SU-DHL-6 (cell line): Measurements from ENCODE around the gene TSHR.

Experiments
- H2AFZ ChIP-seq: fragments of 200-600 bp; sonication (generic); 2 replicates; pipeline ENCODE4 v1.6.1; 2014; ENCODE audit warnings: low read depth, mild to moderate bottlenecking, moderate library complexity, mixed read lengths, antibody characterized with exemption, low read length; ENCODE audit not compliant: severe bottlenecking
- H3F3A ChIP-seq: fragments of 200-600 bp; shearing (Covaris generic); 2 replicates; pipeline ENCODE4 v1.6.0; 2016; ENCODE audit warnings: antibody characterized with exemption, mild to moderate bottlenecking; ENCODE audit not compliant: insufficient read depth
- H3K27ac ChIP-seq: fragments of 200-600 bp; sonication (generic); 2 replicates; pipeline ENCODE4 v1.5.1; 2016; ENCODE audit warnings: low read depth, mild to moderate bottlenecking, low read length, moderate library complexity, mixed read lengths
- H3K27me3 ChIP-seq: fragments of 200-600 bp; sonication (generic), shearing (Covaris generic); 2 replicates; pipeline ENCODE4 v1.6.0; 2014; ENCODE audit warnings: mild to moderate bottlenecking, low read length
- H3K36me3 ChIP-seq: fragments of 200-600 bp; sonication (generic); 2 replicates; pipeline ENCODE4 v1.6.1; 2014; ENCODE audit warnings: mild to moderate bottlenecking, low read length, mixed read lengths
- H3K4me2 ChIP-seq: fragments of 300-600, 200-600 bp; shearing (Covaris generic), sonication (generic); 2 replicates; pipeline ENCODE4 v1.6.0; 2014; ENCODE audit warnings: low read length, low read depth, mild to moderate bottlenecking; ENCODE audit not compliant: poor library complexity, severe bottlenecking
- H3K4me3 ChIP-seq: fragments of 200-600 bp; sonication (generic); 2 replicates; pipeline ENCODE4 v1.5.1; 2014; ENCODE audit warnings: antibody characterized with exemption, low read length, mild to moderate bottlenecking, mixed read lengths; ENCODE audit not compliant: insufficient read depth, poor library complexity, severe bottlenecking
- H3K79me2 ChIP-seq: fragments of 200-600 bp; sonication (generic); 2 replicates; pipeline ENCODE4 v1.6.1; 2014; ENCODE audit warnings: mild to moderate bottlenecking, low read length, moderate library complexity; ENCODE audit not compliant: insufficient read depth
- H3K9ac ChIP-seq: fragments of 200-600 bp; sonication (generic); 2 replicates; pipeline ENCODE4 v1.7.0; 2014; ENCODE audit warnings: mild to moderate bottlenecking, low read length
- H3K9me2 ChIP-seq: fragments of 200-600 bp; sonication (generic); replicated peaks from 2 replicates; pipeline ENCODE4 v1.6.1; 2014; ENCODE audit warnings: low read length; ENCODE audit not compliant: insufficient read depth
- H3K9me3 ChIP-seq: fragments of 200-600 bp; sonication (generic); 2 replicates; pipeline ENCODE4 v1.6.1; 2014; ENCODE audit warnings: low read length, mixed read lengths; ENCODE audit not compliant: insufficient read depth
- H4K20me1 ChIP-seq: fragments of 200-600 bp; sonication (generic); 2 replicates; pipeline ENCODE4 v1.6.1; 2014; ENCODE audit warnings: low read depth, mild to moderate bottlenecking, antibody characterized with exemption, low read length, moderate library complexity, mixed read lengths
- EZH2phosphoT487 ChIP-seq: fragments of 200-600 bp; sonication (generic), shearing (Covaris generic); conservative IDR thresholded peaks from 2 replicates; pipeline ENCODE4 v1.6.1; 2018; ENCODE audit warnings: mild to moderate bottlenecking, antibody characterized with exemption, low read length, moderate library complexity, mixed read lengths
- TF ChIP-seq, protein P1 (sequence below): fragments of 200-600 bp; sonication (generic); IDR thresholded peaks from one replicate; pipeline ENCODE4 v1.5.1; 2017; ENCODE audit warnings: antibody characterized with exemption, mild to moderate bottlenecking, low read length, moderate library complexity; ENCODE audit not compliant: insufficient read depth, poor library complexity, severe bottlenecking

The TSHR gene

DNA sequence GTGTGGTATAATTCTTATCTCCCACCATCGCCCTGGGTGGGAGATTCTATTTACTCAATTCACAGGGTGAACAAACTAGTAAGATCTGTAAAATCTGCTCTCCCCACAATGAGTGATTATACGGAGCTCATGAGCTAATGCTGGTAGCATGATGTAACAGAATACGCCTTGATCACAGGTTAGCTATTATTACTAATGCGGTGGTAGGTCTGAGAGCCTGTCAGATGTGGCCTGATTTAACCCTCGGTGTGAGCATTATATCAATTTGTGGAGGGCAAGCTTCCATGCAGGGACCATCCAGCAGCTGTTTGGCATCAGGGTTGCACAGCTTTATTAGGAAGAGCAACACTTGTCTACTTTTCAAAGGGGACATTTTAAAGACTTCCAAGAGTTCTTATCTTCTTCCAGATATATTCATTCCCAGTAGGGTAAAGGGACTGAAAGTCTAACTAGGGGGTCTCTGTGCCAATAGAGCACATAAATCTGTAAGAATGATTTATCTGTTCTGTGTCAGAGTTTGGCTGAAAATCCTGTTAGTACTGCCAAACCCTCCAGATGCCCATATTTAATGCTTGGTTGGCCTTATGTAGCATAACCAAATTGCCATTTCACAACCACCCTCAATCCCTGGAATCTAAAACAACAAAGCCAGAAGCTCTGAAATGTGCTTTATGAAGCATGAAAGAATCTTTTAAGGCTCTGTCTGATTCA lies 18.7 kb downstream of the TSHR start:
- Histone ChIP-seq H3K27ac (no peak overlapping the region), H3F3A (no peaks in the 10 kb centered on the region), H2AFZ (no peak overlapping the region), H3K79me2 (no peaks in the 10 kb centered on the region), H3K9ac (no peak overlapping the region), H3K27me3 (no peaks in the 10 kb centered on the region), H3K4me2 (no peak overlapping the region), H3K9me2 (no peaks in the 10 kb centered on the region), H3K36me3 (no peaks in the 10 kb centered on the region), H4K20me1 (no peaks in the 10 kb centered on the region), H3K4me3 (no peak overlapping the region), H3K9me3 (no peaks in the 10 kb centered on the region)
- TF ChIP-seq EZH2phosphoT487, result no peak
- TF ChIP-seq, protein P1, sequence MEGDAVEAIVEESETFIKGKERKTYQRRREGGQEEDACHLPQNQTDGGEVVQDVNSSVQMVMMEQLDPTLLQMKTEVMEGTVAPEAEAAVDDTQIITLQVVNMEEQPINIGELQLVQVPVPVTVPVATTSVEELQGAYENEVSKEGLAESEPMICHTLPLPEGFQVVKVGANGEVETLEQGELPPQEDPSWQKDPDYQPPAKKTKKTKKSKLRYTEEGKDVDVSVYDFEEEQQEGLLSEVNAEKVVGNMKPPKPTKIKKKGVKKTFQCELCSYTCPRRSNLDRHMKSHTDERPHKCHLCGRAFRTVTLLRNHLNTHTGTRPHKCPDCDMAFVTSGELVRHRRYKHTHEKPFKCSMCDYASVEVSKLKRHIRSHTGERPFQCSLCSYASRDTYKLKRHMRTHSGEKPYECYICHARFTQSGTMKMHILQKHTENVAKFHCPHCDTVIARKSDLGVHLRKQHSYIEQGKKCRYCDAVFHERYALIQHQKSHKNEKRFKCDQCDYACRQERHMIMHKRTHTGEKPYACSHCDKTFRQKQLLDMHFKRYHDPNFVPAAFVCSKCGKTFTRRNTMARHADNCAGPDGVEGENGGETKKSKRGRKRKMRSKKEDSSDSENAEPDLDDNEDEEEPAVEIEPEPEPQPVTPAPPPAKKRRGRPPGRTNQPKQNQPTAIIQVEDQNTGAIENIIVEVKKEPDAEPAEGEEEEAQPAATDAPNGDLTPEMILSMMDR, result no peak

GRCh38 chr14:80974679-80975078 lies 19.3 kb downstream of the TSHR start:
- no peaks in the 10 kb centered on the region for H4K20me1 ChIP-seq
- H3F3A ChIP-seq, result no peaks in the 10 kb centered on the region
- H3K9me3 ChIP-seq, result no peaks in the 10 kb centered on the region
- no peaks in the 10 kb centered on the region for H3K36me3 ChIP-seq
- H3K79me2 ChIP-seq, result no peaks in the 10 kb centered on the region
- TF ChIP-seq EZH2phosphoT487, result no peak
- TF ChIP-seq, protein P1, result no peak
- no peaks in the 10 kb centered on the region for H3K9me2 ChIP-seq
- H3K27ac ChIP-seq, result no peak overlapping the region
- no peak overlapping the region for H3K4me2 ChIP-seq
- H3K4me3 ChIP-seq, result no peak overlapping the region
- no peak overlapping the region for H2AFZ ChIP-seq
- H3K9ac ChIP-seq, result no peak overlapping the region
- H3K27me3 ChIP-seq, result no peaks in the 10 kb centered on the region

GRCh38 chr14:80977221-80977620 lies 21.8 kb downstream of the TSHR start:
- H3K27ac ChIP-seq, result no peak overlapping the region
- no peaks in the 10 kb centered on the region for H4K20me1 ChIP-seq
- no peak for TF ChIP-seq EZH2phosphoT487
- TF ChIP-seq, protein P1, result no peak
- H3F3A ChIP-seq, result no peaks in the 10 kb centered on the region
- no peaks in the 10 kb centered on the region for H3K27me3 ChIP-seq
- no peak overlapping the region for H3K4me3 ChIP-seq
- no peak overlapping the region for H2AFZ ChIP-seq
- no peaks in the 10 kb centered on the region for H3K36me3 ChIP-seq
- no peaks in the 10 kb centered on the region for H3K9me3 ChIP-seq
- no peak overlapping the region for H3K4me2 ChIP-seq
- H3K79me2 ChIP-seq, result no peaks in the 10 kb centered on the region
- no peak overlapping the region for H3K9ac ChIP-seq
- H3K9me2 ChIP-seq, result no peaks in the 10 kb centered on the region
